Neuronal stem cell (in vitro differentiated cells): ENCODE measurements around the gene PEDS1.
"Not testable (repeated sequence)": the region's sequence is repeated elsewhere in the genome, so short reads cannot be mapped to it uniquely, and the experiment has no call there.

ENCODE experiments used
- DNase-seq: peaks from one replicate; pipeline ENCODE4 v3.0.0-alpha.2; 2013; ENCODE audit warnings: low spot score
- H2AFZ ChIP-seq: one replicate; pipeline ENCODE4 v1.6.1; 2013; ENCODE audit warnings: mild to moderate bottlenecking, low read length, inconsistent platforms
- H2AK5ac ChIP-seq: 2 replicates; pipeline ENCODE4 v1.6.1; 2013; ENCODE audit warnings: low read depth, mild to moderate bottlenecking, inconsistent platforms, low read length, moderate library complexity, mixed read lengths
- H2BK120ac ChIP-seq: 2 replicates; pipeline ENCODE4 v1.6.1; 2013; ENCODE audit warnings: low read depth, mild to moderate bottlenecking, inconsistent platforms, low read length, moderate library complexity, mixed read lengths
- H2BK12ac ChIP-seq: one replicate; pipeline ENCODE4 v1.6.1; 2013; ENCODE audit warnings: low read length, inconsistent platforms
- H2BK15ac ChIP-seq: 2 replicates; pipeline ENCODE4 v1.6.1; 2013; ENCODE audit warnings: mild to moderate bottlenecking, low read length, inconsistent platforms, mixed read lengths
- H2BK5ac ChIP-seq: one replicate; pipeline ENCODE4 v1.6.1; 2013; ENCODE audit warnings: inconsistent platforms, mild to moderate bottlenecking, low read length, moderate library complexity
- H3K14ac ChIP-seq: one replicate; pipeline ENCODE4 v1.6.1; 2013; ENCODE audit warnings: low read length, inconsistent platforms
- H3K18ac ChIP-seq: 2 replicates; pipeline ENCODE4 v1.6.1; 2013; ENCODE audit warnings: low read length, inconsistent platforms
- H3K23ac ChIP-seq: 2 replicates; pipeline ENCODE4 v1.6.1; 2013; ENCODE audit warnings: low read depth, mild to moderate bottlenecking, mixed read lengths, low read length, inconsistent platforms; ENCODE audit not compliant: poor library complexity
- H3K27ac ChIP-seq: replicated peaks from 3 replicates; pipeline ENCODE4 v1.5.1; 2013; ENCODE audit warnings: low read length, inconsistent platforms
- H3K27me3 ChIP-seq, 3 experiments: 2 replicates each; pipeline ENCODE4 v1.6.1; 2013; ENCODE audit warnings: low read length in 3 of 3, mild to moderate bottlenecking in 2 of 3, inconsistent platforms in 1 of 3, low read depth in 1 of 3, mixed read lengths in 1 of 3, moderate library complexity in 1 of 3; ENCODE audit not compliant: control insufficient read depth in 3 of 3, insufficient read depth in 3 of 3
- H3K36me3 ChIP-seq, 2 donors: replicated peaks in 1 of 2; 2 replicates each; pipeline ENCODE4 v1.6.1; 2013; ENCODE audit warnings: low read length in 2 of 2; ENCODE audit not compliant: control insufficient read depth in 2 of 2, insufficient read depth in 2 of 2
- H3K4ac ChIP-seq: 2 replicates; pipeline ENCODE4 v1.6.1; 2013; ENCODE audit warnings: inconsistent platforms, mild to moderate bottlenecking, low read length, moderate library complexity
- H3K4me1 ChIP-seq, 2 donors: 1 replicate in 1 of 2; 2 replicates in 1 of 2; pipeline ENCODE4 v1.6.1; 2013; ENCODE audit warnings: low read length in 2 of 2, low read depth in 1 of 2; ENCODE audit not compliant: control insufficient read depth in 2 of 2, insufficient read depth in 1 of 2
- H3K4me2 ChIP-seq: one replicate; pipeline ENCODE4 v1.6.1; 2013; ENCODE audit warnings: mild to moderate bottlenecking, low read length, inconsistent platforms; ENCODE audit not compliant: insufficient read depth, poor library complexity, severe bottlenecking
- H3K4me3 ChIP-seq, 2 donors: 2 replicates each; pipeline ENCODE4 v1.5.1; 2013; ENCODE audit warnings: low read length in 2 of 2, mild to moderate bottlenecking in 2 of 2, inconsistent platforms in 1 of 2, moderate library complexity in 1 of 2
- H3K79me1 ChIP-seq: one replicate; pipeline ENCODE4 v1.6.1; 2013; ENCODE audit warnings: low read depth, mild to moderate bottlenecking, inconsistent platforms, low read length, moderate library complexity
- H3K9ac ChIP-seq: one replicate; pipeline ENCODE4 v1.6.1; 2013; ENCODE audit warnings: mild to moderate bottlenecking, low read depth, low read length, inconsistent platforms; ENCODE audit not compliant: poor library complexity
- H3K9me3 ChIP-seq, 2 donors: replicated peaks in 1 of 2; 2 replicates each; pipeline versions ENCODE3 to v1.6.1; 2013; ENCODE audit warnings: low read length in 2 of 2, mild to moderate bottlenecking in 2 of 2, inconsistent platforms in 1 of 2, low read depth in 1 of 2, mixed read lengths in 1 of 2, moderate library complexity in 1 of 2; ENCODE audit not compliant: control insufficient read depth in 2 of 2, insufficient read depth in 1 of 2
- H4K8ac ChIP-seq: one replicate; pipeline ENCODE4 v1.6.1; 2013; ENCODE audit warnings: low read depth, mild to moderate bottlenecking, inconsistent platforms, low read length, moderate library complexity
- H4K91ac ChIP-seq: one replicate; pipeline ENCODE4 v1.6.1; 2013; ENCODE audit warnings: low read length, low read depth, mild to moderate bottlenecking, inconsistent platforms; ENCODE audit not compliant: poor library complexity
- WGBS, 2 donors: extraction: QIAGEN DNeasy Blood & Tissue Kit; methylation state at CpG; one replicate each; pipeline ENCODE4 v1.1.7; 2013; ENCODE audit warnings: missing lambda C conversion rate in 2 of 2, mixed read lengths in 1 of 2; ENCODE audit not compliant: insufficient read length in 2 of 2, insufficient replicate concordance in 1 of 2; ENCODE audit errors: extremely low coverage in 2 of 2; 5-methylcytosine and 5-hydroxymethylcytosine counted together

Gene PEDS1

DNA sequence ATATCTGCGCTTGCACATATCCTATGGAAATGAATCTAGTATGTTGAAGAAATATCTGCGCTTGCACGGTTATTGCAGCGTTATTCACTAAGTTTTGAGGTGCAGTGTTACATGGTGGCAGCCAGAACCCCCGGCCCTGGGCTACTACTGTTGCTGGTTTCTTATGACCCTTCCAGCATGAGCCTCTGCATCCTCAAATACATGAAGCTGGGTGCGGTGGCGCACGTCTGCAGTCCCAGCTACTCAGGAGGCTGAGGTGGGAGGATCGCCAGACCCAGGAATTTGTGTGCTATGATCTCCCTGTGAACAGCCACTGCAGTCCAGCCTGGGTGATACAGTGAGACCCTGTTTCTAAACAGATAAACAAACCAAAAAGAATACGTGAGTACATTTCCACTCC, 27.8 kb upstream of the PEDS1 start:
- no peak for DNase-seq
- no CpG with 5 or more reads among the region's 10 CpGs for WGBS, 2 donors

DNA sequence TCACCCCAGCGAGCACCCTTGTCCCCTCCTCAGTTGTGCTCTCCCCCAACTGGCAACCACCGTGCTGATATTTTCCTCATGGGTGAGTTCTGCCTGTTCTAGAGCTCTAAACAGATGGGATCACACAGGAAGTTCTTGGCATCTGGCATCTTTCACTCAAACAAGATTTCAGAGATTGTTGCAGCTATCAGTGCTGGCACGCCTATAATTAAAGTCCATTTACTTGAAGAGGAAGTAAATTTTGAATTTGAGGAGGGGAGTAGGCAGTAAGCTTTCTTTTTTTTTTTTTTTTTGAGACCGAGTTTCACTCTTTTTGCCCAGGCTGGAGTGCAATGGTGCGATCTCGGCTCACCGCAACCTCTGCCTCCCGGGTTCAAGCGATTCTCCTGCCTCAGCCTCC, 25.1 kb upstream of the PEDS1 start:
- not testable (repeated sequence) for DNase-seq, H3K9ac ChIP-seq, H3K79me1 ChIP-seq, H2BK15ac ChIP-seq, H3K4me2 ChIP-seq, H4K8ac ChIP-seq, H3K23ac ChIP-seq, H2BK120ac ChIP-seq, H2BK5ac ChIP-seq, H3K27me3 ChIP-seq, H3K4ac ChIP-seq, H2BK12ac ChIP-seq, H2AK5ac ChIP-seq, H3K14ac ChIP-seq, H3K18ac ChIP-seq, H3K36me3 ChIP-seq, H3K4me3 ChIP-seq, H3K27ac ChIP-seq, H3K9me3 ChIP-seq, H2AFZ ChIP-seq, H3K4me1 ChIP-seq, H4K91ac ChIP-seq
- no CpG with 5 or more reads among the region's 9 CpGs for WGBS, 2 donors

More for the DNA sequence above, 27.8 kb upstream of the PEDS1 start:
- no peaks in the 10 kb centered on the region for H3K9me3 ChIP-seq
- no peak overlapping the region for H2BK12ac ChIP-seq
- H3K79me1 ChIP-seq: no peaks in the 10 kb centered on the region
- H2BK120ac ChIP-seq: no peak overlapping the region
- peaks cover 0 to 2% (median 0%) of the 10 kb centered on the region in 3 experiments for H3K27me3 ChIP-seq
- H3K14ac ChIP-seq: no peak overlapping the region
- no peak overlapping the region for H3K18ac ChIP-seq
- H2BK5ac ChIP-seq: no peak overlapping the region
- H2BK15ac ChIP-seq: no peak overlapping the region
- H3K4ac ChIP-seq: no peak overlapping the region
- H4K8ac ChIP-seq: no peak overlapping the region
- no peaks in the 10 kb centered on the region for H3K36me3 ChIP-seq
- no peak overlapping the region for H3K27ac ChIP-seq
- no peak overlapping the region for H3K9ac ChIP-seq
- H3K4me2 ChIP-seq: no peak overlapping the region
- no peak overlapping the region for H4K91ac ChIP-seq
- no peaks in the 10 kb centered on the region for H3K4me1 ChIP-seq
- no peak overlapping the region for H3K23ac ChIP-seq
- no peak overlapping the region for H3K4me3 ChIP-seq
- no peak overlapping the region for H2AK5ac ChIP-seq
- no peak overlapping the region for H2AFZ ChIP-seq

DNA sequence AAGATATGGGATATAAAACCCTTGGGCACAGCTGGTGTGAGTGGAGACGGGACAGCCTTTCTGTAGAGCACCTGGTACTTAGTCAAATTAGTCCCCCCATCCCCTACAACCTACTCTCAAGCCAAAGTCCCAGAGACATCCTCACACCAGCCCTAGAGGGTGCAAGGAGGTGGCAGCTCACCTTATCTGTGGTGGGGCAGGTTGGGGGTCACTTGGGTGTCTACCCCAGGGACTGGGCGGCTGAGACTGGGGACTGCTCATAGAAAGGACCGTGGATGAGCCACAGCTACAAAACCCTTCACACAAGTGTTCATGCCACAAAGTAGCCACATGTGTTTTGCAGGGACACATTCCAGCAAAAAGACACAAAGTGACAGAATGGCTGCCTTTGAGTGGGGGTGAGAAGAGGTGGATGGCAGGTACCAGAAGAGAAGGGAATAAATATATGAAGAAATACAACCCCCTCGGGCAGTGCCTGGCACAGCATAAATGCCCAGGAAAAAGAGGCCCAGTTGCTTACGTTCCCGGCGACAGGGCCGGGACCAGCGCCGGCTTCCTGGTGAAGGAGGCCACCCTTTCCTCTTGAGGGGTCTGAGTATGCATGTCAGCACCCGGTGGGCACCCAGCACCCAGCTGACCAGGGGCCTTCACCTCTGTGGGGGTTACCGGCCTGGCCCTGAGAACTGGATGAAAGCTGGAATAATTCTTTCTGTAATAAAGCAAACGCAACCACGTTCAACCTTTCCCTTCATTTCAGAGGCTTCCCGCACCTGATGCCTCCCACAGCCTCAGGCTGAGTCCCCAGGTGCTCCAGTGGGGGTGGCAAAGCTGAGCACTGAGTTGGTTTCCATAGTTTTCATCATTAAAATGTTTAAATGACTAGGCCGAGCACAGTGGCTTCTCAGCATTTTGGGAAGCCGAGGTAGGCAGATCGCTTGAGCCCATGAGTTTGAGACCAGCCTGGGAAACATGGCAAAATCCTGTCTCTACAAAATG, 22.7 kb upstream of the PEDS1 start:
- Histone ChIP-seq H3K36me3 (no peaks in the 10 kb centered on the region), H3K4me2 (no peak overlapping the region), H3K27me3 (no peaks in the 10 kb centered on the region), H2AFZ (no peak overlapping the region), H3K9me3 (no peaks in the 10 kb centered on the region), H3K79me1 (no peaks in the 10 kb centered on the region), H3K4me1 (peaks cover 0 to 9% of the 10 kb centered on the region in 2 donors), H4K8ac (no peak overlapping the region), H3K9ac (no peak overlapping the region), H4K91ac (no peak overlapping the region), H3K14ac (no peak overlapping the region), H3K23ac (no peak overlapping the region), H2BK5ac (no peak overlapping the region), H2BK120ac (no peak overlapping the region), H2BK12ac (no peak overlapping the region), H3K18ac (no peak overlapping the region), H3K4me3 (no peak overlapping the region), H2AK5ac (no peak overlapping the region), H3K4ac (no peak overlapping the region), H2BK15ac (no peak overlapping the region), H3K27ac (no peak overlapping the region)
- no peak for DNase-seq
- WGBS, 2 donors: no CpG with 5 or more reads among the region's 18 CpGs

DNA sequence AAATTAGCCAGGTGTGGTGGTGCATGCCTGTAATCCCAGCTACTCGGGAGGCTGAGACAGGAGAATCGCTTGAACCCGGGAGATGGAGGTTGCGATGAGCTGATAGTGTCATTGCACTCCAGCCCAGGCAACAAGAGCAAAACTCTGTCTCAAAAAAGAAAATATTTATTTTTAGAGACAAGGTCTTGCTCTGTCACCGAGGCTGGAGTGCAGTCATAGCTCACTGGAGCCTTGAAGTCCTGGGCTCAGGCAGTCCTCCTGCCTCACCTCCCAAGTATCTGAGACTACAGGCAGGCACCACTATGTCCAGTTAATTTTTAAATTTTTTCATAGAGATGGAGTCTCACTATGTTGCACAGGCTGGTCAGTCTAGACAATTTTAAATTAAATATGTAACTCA, 20.9 kb upstream of the PEDS1 start:
- H2BK120ac ChIP-seq: no peak overlapping the region
- H3K18ac ChIP-seq: no peak overlapping the region
- H2BK15ac ChIP-seq: no peak overlapping the region
- H2AK5ac ChIP-seq: no peak overlapping the region
- DNase-seq: no peak
- H3K14ac ChIP-seq: no peak overlapping the region
- H3K4me1 ChIP-seq: peaks cover 0 to 9% of the 10 kb centered on the region in 2 donors
- H2BK5ac ChIP-seq: no peak overlapping the region
- H2BK12ac ChIP-seq: no peak overlapping the region
- no peak overlapping the region for H3K23ac ChIP-seq
- H3K79me1 ChIP-seq: no peaks in the 10 kb centered on the region
- no peaks in the 10 kb centered on the region for H3K36me3 ChIP-seq
- H3K4me3 ChIP-seq: no peak overlapping the region
- H2AFZ ChIP-seq: no peak overlapping the region
- H3K27me3 ChIP-seq: no peaks in the 10 kb centered on the region
- no peak overlapping the region for H3K27ac ChIP-seq
- H4K91ac ChIP-seq: no peak overlapping the region
- WGBS, 2 donors: no CpG with 5 or more reads among the region's 5 CpGs
- H3K9me3 ChIP-seq: peaks cover 0 to 1% of the 10 kb centered on the region in 2 donors
- H3K9ac ChIP-seq: no peak overlapping the region
- no peak overlapping the region for H3K4me2 ChIP-seq
- H3K4ac ChIP-seq: no peak overlapping the region
- H4K8ac ChIP-seq: no peak overlapping the region
